ENCODE results near the gene ARSB. TPM values are rescaled to one million over a fixed set of nuclear protein-coding genes. Genes with fewer than 3 reads are reported as not detected.
A peak's percentile ranks its signal among the peaks of the same experiment; 100 is the strongest.

ARSB gene
- total RNA-seq, 1 donor from 2014 or later, result 1.8 TPM

DNA sequence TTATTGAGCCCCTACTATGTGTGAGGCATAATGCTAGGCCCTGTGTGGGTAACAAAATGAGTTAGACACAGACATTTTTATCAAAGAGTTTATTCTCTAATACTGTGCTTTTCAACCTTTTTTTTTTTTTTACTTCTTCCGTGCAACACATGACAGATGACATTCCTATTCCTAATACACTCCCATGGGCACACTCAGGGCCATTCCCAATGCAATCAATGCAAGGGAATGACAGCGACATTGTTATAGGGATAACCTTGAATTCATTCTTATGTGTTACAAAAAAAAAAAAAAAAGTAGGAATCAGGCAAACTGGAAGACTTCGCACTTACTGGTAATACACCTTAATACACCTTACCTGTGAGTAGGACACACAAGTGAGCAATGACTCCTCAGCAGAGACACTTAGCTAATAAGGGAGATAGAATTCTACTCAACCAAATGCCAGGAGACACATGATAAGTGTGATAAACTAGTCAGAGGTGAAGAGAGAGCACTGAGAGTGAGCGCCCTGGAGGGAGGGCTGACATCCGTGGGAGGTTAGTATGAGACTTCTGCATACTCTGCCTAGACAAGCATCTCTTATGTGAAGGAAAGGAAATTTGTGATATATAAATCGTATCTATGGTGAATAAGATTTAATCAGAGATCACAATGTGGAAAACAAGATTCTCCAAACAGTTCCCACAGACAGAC, 21.0 kb upstream of the ARSB start:
- H3K4me3 ChIP-seq (ENCODE audit: low read depth, low read length), result no peak overlapping the region
- no peak for FAIRE-seq
- TF ChIP-seq, protein P1, sequence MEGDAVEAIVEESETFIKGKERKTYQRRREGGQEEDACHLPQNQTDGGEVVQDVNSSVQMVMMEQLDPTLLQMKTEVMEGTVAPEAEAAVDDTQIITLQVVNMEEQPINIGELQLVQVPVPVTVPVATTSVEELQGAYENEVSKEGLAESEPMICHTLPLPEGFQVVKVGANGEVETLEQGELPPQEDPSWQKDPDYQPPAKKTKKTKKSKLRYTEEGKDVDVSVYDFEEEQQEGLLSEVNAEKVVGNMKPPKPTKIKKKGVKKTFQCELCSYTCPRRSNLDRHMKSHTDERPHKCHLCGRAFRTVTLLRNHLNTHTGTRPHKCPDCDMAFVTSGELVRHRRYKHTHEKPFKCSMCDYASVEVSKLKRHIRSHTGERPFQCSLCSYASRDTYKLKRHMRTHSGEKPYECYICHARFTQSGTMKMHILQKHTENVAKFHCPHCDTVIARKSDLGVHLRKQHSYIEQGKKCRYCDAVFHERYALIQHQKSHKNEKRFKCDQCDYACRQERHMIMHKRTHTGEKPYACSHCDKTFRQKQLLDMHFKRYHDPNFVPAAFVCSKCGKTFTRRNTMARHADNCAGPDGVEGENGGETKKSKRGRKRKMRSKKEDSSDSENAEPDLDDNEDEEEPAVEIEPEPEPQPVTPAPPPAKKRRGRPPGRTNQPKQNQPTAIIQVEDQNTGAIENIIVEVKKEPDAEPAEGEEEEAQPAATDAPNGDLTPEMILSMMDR (IDR thresholded peaks at IDR 0.05; ENCODE audit: insufficient read depth, low read length, severe bottlenecking), result no peak

DNA sequence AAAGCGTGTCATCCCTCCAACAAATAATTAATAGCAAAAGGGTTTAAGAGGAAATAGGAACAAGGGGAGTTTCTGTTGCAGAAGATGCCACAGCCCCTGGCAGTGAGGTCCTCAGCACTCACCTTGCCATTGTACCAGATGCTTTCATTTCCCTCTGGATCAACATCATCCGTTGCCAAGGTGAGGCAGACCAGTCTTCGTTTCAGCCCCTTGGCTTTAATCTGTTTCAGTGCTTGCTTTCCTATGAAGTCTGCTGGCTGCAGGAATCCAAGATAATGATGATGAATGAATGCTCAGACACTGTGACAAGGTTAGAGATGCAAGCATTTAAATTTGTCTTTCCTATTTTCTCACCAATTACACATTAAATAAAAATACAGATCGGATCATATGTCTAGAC, 20.0 kb upstream of the ARSB start:
- Histone ChIP-seq H3K36me3 (ENCODE audit: control insufficient read depth, insufficient read depth, low read length) (no peaks in the 10 kb centered on the region), H3K27me3 (ENCODE audit: control insufficient read depth, insufficient read depth, low read length) (peaks cover 3% of the 10 kb centered on the region), H3K4me3 (ENCODE audit: low read depth, low read length) (no peak overlapping the region)
- no peak for DNase-seq (ENCODE audit: low read depth)
- TF ChIP-seq, protein P1 (IDR thresholded peaks at IDR 0.05; ENCODE audit: insufficient read depth, low read length, severe bottlenecking), result no peak
- FAIRE-seq, result no peak

More for the DNA sequence above, 21.0 kb upstream of the ARSB start:
- Histone ChIP-seq H3K36me3 (ENCODE audit: control insufficient read depth, insufficient read depth, low read length) (no peaks in the 10 kb centered on the region), H3K27me3 (ENCODE audit: control insufficient read depth, insufficient read depth, low read length) (peaks cover 5% of the 10 kb centered on the region)
- no peak for DNase-seq (ENCODE audit: low read depth)

DNA sequence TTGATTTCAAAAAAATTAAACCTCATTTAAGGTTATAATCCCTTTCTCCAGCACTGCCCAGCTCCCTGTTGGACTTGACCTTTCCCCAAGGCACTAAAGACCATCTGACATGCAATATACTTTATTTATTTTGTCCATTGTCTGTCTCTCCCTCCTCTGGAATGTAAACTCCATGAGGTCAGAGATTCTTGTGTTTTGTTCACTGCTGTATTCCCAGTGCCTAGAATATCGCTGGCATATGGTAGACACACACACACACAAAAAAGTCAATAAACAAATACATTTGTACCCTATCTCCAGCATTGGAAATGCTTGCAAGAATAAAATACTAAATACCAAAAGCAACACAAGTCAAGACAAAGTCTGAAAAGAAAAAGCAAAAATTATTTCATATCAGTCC, 17.3 kb upstream of the ARSB start:
- no peak for FAIRE-seq
- Histone ChIP-seq H3K27me3 (ENCODE audit: control insufficient read depth, insufficient read depth, low read length) (peaks cover 3% of the 10 kb centered on the region), H3K36me3 (ENCODE audit: control insufficient read depth, insufficient read depth, low read length) (no peaks in the 10 kb centered on the region), H3K4me3 (ENCODE audit: low read depth, low read length) (no peak overlapping the region)
- no peak for DNase-seq (ENCODE audit: low read depth)
- TF ChIP-seq, protein P1 (IDR thresholded peaks at IDR 0.05; ENCODE audit: insufficient read depth, low read length, severe bottlenecking), result no peak

GRCh38 chr5:79001471-79001870, 16.4 kb upstream of the ARSB start:
- Histone ChIP-seq H3K36me3 (ENCODE audit: control insufficient read depth, insufficient read depth, low read length) (no peaks in the 10 kb centered on the region), H3K4me3 (ENCODE audit: low read depth, low read length) (no peak overlapping the region), H3K27me3 (ENCODE audit: control insufficient read depth, insufficient read depth, low read length) (peaks cover 5% of the 10 kb centered on the region)
- DNase-seq (ENCODE audit: low read depth) (peak; percentile 17), FAIRE-seq (no peak)
- TF ChIP-seq, protein P1 (IDR thresholded peaks at IDR 0.05; ENCODE audit: insufficient read depth, low read length, severe bottlenecking), result no peak

DNA sequence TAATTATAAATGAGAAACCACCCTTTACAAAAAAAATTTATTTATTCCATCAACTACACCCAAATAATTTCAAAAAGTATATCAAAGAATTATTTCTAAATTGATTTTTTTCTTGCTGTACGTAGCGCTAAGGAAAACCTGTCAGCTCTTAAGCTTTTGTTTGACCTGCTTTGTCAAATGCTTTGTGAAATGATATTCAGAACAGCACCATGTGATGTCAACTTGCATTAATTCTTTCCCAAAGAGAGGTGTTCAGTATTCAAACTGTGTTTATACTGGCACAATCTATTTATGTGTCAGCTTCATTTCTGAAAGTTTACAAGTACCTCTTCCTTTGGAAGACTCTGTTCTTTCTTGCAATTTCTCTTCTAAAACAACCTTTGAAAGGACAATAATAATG, 12.0 kb upstream of the ARSB start:
- TF ChIP-seq, protein P1 (IDR thresholded peaks at IDR 0.05; ENCODE audit: insufficient read depth, low read length, severe bottlenecking), result no peak
- no peak overlapping the region for H3K4me3 ChIP-seq (ENCODE audit: low read depth, low read length)

GRCh38 chr5:78995521-78996007, 10.5 kb upstream of the ARSB start:
- TF ChIP-seq, protein P1 (IDR thresholded peaks at IDR 0.05; ENCODE audit: insufficient read depth, low read length, severe bottlenecking), result no peak
- H3K36me3 ChIP-seq (ENCODE audit: control insufficient read depth, insufficient read depth, low read length), result no peaks in the 10 kb centered on the region
- DNase-seq (ENCODE audit: low read depth), result no peak
- H3K4me3 ChIP-seq (ENCODE audit: low read depth, low read length), result no peak overlapping the region
- FAIRE-seq, result no peak
- peaks cover 2% of the 10 kb centered on the region for H3K27me3 ChIP-seq (ENCODE audit: control insufficient read depth, insufficient read depth, low read length)

More for the DNA sequence above, 12.0 kb upstream of the ARSB start:
- Histone ChIP-seq H3K36me3 (ENCODE audit: control insufficient read depth, insufficient read depth, low read length) (no peaks in the 10 kb centered on the region), H3K27me3 (ENCODE audit: control insufficient read depth, insufficient read depth, low read length) (peaks cover 2% of the 10 kb centered on the region)
- FAIRE-seq (no peak), DNase-seq (ENCODE audit: low read depth) (no peak)
